GM19467 (cell line): Measurements from ENCODE around the gene NAPA.

Experiments
- ATAC-seq: cut with Tn5 transposase; IDR thresholded peaks from one replicate; pipeline ENCODE4 v1.9.1; 2021; ENCODE audit warnings: mild to moderate bottlenecking, moderate library complexity; ENCODE audit not compliant: unreplicated experiment

NAPA gene

DNA sequence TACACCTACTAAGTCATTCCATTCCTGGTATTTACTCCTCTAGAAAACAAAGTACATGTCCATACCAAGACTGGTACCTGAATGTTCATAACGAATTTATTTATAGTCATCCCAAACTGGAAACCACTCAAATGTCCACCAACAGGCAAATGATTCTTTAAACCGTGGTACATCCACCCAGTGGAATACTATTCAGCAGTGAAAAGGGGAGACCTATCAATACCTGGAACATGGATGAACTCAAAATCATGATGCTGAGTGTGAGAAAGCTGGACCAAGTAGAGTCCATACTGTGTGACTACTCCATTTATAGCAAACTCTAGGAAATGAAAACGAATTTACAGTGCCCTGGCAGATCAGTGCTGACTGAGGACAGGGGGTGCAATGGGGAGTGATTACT, 11.9 kb upstream of the NAPA start:
- ATAC-seq, result no peak

DNA sequence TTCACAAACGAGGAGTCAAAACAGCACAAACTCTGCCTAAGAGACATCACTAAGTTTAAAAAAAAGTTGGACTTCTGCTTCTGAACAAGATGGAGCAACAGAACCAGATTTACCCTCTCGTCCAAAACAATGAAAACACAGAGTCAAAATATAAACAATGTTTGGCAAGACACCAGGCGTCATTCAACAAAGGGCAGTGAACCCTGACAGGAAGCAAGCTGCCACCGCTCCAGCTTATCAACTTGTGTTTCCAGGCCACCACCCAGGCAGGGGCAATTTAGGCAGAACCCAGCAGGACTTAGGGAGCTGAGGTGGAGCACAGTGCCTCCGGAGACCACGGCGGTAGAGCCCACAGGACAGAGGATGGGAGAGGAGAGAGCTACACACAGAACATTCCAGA, 8.6 kb upstream of the NAPA start:
- ATAC-seq, result no peak

DNA sequence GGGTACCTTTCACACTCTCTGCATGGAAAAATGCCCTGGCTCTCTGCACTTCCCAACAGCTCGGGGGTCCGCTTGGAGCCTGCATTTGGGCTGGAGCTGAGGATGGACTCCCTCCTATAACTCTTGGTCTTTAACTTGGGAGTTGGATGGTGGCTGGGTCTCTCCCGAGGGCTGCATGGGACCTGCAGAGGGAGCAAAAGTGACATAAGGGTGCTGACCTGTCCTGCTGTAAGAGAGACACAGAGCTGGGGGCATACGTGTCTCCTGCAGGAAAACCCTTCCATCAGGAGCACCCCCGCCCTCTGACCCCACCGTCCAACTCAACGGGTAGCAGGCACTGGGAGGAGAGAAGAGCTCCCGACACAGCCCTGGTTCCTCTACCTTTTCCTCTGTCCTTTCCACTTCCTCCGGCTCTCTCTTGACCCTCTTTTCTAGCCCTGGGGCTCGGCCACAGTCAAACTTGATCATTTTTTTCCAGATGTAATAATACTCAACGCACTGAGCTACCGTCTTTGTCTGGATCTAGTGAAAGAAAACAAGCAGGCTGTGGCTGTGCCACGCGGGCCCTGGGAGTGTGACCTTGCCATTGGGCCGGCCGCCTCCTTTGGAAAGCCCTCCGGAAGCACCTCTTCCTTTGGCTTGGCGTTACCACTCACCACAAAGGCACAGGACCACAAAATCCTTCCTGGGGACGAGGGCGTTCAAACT, 6.8 kb upstream of the NAPA start:
- ATAC-seq, result no peak

DNA sequence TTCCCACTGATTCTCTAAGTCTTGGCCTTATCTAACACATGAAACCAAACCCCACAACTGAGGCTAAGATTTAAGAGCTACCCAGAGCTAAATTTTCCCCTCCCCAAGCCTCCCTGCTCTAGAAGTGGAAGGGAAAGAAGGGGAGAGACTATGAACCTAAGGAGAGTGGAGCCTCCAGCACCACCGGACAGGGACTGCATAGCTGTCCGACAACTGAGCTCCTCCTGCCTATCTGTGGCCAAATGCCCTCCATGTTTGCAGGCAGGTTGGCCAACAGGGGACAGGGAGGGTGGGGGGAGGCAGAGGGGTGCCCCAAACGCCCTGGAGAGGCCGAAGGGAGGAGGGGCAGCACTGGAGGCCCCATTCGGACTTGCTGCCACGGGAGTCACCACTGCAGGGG, 6.0 kb upstream of the NAPA start:
- no peak for ATAC-seq

DNA sequence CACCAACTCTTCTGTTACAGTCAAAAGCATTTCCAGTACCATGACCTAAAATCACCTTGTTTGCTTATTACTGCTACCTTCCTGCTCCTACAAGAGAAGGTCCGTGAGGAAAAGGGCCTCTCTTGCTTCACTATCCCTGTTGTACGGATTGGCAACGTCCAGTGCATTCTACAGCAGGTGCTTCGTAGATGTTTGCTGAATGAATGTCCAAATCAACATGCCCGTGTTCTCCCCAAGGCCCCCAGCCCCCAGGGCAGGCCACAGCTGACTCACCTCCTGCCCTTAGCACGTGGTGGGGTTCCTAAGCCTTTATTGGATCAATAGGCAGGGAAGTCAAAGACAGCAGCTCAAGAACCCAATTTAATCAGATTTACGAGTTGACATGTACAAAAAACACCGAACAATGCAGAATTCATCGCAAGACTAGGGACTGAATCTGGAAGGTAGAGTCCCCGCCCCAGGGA, 5.5 kb upstream of the NAPA start:
- ATAC-seq, result no peak

DNA sequence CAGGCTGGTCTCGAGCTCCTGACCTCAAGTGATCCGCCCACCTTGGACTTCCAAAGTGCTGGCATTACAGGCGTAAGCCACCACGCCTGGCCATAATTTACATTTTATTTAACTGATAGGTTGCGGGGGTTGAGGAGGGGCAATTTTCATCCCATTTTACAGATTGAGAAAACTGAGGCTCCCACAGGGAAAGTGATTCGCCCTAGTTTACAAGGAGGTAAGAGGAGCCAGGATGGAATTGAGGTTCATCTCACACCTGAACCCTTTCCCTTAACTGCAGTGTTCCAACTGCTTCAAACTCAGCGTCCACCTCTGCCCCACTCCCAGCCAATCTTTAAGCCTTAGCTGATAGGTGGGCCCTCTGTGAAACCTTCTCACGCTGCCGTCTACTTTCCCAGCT, 4.0 kb upstream of the NAPA start:
- ATAC-seq, result no peak

DNA sequence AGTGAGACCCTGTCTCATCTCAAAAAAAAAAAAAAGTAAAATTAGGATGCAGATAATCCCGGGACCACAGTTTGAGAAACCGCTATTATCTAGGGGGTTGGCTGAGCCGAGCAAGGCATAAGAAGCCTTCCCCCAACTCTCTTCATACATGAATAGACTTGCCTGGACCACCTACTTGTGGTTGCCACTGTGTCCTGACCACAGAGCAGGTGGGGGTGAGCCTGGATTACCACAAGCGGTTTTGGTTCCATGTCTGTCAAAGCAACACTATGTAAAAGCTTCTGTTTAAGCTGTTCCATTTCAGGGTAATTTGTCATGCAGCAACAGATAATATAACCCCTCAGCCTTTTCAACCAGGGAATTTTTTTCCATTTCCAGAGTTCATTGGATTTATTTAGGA, 3.3 kb upstream of the NAPA start:
- no peak for ATAC-seq

DNA sequence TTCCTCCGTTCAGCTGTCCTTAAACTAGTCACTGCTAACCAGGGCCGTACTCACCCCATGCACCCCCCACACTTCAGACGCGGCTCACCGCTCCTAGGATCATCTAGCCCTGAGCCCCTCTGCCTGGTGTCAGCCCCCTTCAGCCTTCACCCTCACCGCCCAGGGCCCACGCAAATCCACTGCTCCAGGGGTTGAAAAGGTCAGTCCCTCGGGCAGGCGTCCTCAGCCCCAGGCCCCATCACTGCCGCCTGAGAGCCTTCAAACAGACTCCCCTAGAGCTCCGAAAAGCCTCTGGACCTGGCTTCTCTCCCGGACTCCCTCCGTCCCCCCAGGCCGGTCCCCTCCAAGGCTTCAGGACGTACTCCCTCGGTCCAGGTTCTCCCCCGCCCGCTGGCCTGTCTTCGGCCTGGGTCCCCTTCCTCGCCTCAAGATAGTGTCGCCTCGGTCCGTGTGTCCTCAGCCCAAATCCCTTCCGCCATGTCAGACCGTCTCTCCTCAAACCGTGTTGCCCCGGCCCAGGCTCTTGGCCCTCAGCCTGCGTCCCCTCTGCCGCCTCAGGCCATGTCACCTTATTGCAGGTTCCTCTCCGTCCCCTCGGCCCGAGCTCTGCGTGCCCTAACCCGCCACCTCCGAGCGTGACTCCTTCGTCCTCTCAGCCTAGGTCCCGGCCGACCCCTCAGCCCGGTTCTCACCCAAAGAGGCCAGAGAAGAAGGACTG, 553 bp downstream of the NAPA start:
- no peak for ATAC-seq

DNA sequence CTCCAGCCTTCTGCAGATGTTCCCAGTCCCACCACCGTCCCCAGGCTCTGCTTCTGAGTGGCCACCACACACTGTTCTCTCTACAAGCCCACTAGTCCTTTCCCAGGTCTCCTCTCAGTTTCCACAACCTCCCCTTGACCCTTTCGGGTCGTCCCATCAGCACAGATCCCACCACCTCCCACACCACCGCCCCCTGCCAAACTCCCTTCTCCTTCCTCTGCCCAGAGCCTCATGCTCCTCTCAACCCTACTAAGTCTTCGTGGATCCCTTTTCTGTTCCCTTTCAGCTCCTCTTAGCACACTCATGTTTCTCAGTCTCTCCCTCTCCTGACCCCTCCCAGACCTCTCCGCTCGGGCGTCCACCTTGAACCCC, 1.9 kb downstream of the NAPA start:
- ATAC-seq, result no peak

DNA sequence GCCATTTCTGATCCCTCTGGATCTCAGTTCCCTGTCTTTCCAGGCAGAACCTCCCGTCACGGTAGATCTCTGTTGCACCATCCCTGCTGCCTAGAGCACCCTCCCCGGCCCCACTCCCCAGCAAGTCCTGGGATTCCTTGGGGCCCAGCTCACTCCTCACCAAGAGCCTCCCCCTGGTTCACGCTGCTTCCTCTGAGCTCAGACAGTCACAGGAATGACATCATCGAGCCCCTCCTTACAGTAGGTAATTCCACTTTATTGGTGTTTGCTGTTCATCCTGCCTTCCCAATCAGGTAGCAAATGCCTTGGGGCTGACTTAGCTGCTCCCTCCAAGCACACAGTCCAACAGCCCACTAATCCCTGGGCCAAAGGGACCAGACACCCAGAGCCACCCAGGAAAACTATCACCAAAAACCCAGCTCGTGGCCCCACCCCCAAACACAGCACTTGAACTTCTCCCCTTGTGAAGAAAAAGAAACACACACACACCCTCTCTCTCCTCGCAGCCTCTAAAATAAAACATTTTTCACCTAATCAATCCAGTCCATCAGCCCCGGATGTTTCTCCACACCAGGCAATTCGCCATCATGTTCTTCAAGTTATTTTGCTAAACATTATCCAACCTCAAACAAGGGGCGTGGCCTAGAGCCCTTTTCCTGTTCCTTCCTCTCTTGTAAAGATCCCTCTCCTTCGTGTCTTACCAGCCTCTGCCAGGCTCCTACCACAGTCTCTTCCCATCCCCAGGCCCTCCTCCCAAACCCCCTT, 2.5 kb downstream of the NAPA start:
- ATAC-seq, result no peak

DNA sequence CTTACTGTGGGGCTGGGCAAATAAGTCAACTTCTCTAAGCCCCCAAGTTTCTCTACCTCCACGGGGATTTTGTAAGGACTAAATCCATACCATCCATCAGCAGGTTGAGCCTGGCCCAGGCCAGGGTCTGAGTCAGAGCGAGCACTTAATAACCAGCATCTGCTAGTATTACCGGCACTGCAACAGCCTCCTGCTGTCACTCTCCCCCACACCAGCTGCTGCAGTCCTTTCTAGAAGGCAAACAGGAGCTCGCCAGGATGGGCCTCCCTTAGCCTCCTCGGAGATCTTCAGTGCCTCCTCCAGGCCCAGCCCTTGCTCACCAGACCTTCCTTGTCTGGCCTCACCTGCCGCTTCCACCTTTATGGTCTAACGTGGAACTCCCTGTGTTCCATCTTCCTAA, 3.2 kb downstream of the NAPA start:
- ATAC-seq, result no peak

DNA sequence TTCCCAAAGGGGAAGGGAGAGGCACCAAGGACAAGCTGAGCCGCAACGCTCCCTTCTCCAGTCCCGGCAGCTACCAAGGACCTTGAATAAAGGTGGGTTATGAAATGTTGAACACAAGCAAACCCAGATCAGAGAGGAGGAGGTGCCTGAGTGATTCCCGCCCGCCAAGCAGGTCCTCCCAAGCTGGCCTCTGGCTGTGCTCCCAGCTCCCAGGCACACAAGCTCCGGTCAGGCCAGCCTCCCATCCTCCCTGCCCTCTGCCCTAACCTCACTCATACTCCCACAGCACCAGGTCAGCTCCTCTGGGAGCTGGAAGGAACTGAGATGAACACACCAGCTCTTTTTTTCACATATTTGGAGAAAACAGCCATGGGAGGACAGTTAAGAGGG, 3.7 kb downstream of the NAPA start:
- no peak for ATAC-seq

DNA sequence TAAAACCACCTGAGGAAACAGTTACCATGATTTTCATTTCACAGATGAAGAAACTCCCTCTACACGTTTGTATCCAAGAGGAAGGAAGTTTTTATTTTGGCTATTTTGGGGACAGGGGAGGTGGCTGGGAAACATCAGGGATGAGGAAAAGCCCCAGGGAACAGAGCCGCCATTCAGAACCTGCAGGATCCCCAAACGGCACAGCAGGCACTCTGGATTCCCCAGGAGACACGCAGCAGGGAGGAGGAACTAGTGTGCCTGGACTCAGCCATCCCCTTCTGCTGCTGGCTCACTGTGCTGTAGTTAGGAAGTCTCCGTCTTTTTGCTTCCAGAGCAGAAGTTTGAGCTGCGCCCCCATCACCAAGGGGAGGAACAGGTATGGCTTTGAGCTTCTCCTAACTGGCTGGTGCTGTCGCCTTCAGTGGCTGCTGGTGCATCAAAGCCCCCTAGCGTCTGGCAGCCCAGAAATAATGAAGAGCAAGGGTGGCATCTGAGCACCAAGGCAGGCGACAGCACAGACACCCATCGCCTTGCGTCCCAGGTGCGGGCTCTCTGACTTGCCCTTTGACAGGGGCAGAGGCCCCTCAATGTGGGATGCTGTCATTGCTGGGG, 4.2 kb downstream of the NAPA start:
- no peak for ATAC-seq

DNA sequence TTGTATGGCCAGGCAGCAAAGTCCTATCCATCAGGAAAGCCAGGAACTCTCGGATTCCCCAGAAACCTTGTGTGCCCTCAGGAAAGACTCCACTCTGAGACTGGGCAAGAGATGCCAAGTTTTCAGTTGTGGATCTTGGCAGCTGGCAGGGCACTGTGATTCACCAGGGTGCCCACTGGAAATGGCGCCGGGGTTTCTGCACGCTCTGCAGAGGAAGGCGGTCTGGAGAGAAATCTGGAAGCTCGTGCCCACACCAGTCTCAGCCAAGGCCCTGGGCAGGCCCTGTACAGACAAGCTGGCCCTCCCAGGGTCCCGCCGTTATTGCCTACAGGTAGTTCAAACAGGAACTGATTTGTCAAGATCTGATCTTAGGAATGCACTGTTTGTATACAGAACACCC, 4.9 kb downstream of the NAPA start:
- ATAC-seq, result no peak

DNA sequence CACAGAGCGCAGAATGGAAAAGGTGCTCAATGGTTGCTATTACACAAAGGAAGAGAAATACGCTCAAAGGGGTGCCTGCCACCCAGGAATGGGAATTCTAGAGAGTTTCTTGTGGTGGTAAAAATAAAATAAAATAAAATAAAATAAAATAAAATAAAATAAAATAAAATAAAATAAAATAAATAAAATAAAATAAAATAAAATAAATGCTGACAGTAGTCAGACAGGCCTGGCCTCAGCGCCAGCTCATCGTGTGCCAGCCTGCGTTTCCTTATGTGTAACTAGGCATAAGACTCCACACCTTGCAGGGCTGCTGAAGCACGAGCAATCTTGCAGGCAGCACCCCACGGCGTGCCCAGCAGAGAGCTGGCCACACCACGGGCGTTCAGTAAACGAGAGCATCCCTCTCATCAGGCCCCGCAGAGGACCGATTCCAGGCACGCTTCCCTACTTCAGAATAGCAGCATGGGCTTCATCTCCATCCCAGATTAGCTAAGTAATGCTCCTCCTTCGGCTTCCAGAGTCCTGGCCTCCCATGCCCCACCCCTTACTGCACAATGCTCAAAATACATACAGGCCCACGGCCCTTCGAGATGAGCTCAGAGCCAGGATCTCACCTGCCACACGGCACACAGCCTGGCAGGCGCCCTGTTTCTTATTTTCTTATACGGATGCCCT, 5.6 kb downstream of the NAPA start:
- no peak for ATAC-seq

DNA sequence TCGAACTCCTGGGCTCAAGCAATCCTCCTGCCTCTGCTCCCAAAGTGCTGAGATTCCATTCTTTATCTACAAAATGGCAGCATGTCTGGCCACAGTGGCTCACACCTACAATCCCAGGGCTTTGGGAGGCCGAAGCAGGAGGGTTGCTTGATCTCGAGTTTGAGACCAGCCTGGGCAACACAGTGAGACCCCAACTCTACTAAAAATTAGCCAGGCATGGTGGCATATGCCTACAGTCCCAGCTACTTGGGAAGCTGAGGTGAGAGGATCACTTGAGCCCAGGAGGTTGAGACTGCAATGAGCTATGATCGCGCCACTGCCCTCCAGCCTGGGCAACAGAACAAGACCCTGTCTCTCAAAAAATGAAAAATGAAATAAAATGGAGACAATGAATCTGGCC, 6.1 kb downstream of the NAPA start:
- ATAC-seq, result no peak

DNA sequence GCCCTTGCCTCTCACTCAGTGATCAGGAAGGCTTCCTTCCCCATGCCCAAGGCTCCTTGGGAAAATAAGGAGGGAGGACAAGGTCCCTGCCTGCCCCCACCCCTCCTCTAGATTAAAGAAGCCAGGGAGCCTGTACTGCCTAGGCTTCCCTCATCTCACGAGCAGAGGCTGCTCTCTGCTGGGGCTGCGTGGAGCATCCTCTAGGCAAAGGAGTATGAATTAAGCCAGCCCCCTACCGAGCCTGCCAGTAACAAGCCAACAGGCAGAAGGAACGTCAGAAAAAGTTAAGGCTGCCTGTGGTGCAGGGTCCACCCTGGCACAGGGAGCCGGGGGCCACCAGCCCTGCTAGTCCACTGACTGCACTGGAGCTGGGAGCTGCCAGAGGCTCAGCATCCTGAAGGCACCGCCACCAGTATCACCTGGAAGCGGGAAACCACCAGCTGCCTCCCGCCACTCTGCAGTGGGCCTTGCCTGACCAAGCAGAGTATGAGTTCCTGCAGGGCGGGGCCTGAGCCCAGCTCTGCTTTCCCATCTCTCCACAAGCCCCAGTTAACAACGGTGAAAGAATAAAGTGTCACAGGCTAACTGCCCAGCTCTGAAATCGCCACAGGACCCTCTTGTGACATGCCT, 6.8 kb downstream of the NAPA start:
- ATAC-seq, result no peak

DNA sequence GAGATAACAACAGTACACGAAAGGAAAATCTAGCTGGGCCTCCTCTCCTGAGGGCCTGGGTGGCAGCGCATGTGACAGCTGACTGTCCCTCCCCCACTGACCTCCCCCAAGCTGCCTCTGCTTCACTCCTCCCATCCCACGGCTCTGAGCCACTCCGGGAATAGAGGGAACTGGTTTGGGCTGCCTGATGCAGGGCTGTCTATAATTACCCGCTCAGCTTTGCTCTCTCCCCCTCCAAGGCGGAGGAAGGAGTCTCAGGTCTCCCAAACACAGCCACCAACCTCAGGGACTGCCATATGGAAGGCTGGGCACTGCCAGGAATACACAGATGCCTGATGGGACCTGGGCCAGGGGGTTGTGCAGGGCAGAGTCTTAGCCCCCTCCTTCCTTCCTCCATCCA, 7.9 kb downstream of the NAPA start:
- no peak for ATAC-seq

DNA sequence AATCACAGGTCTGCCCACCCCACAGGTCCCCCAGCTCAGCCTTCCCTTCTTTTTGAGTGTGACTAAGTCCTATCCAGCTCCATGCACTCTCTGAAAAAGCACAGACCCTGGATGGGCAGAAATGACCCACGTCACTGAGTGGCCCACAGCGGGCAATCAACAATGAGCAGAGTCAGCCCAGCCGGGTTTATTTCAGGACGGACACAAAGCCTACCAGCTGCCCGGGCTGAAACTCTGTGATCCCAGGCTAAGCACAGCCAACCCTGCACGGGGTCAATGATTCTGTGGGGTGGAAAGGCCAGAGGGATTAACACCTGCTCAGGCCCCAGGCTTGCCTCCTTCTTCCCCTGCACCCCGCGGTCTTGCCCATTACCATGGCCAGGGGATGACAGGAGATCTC, 8.4 kb downstream of the NAPA start:
- no peak for ATAC-seq

DNA sequence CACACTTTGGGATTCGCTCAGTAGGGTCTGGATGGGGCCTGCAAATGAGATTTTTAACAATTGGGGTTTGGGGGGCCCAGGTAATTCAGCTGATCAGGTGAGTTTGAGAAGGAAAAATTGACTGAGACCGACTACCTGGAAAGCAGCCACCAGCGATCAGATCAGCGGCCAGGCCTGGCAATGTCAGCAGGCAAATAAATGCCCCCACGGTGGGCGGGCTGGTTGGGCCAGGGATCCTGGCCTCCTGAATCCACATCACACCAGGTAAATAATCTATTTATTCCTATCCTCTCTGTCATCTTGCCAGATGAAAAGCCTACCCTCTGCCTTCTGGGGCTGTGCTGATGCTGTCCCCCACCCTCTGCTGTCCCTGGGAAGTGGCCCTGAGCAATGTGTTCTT, 9.4 kb downstream of the NAPA start:
- no peak for ATAC-seq

DNA sequence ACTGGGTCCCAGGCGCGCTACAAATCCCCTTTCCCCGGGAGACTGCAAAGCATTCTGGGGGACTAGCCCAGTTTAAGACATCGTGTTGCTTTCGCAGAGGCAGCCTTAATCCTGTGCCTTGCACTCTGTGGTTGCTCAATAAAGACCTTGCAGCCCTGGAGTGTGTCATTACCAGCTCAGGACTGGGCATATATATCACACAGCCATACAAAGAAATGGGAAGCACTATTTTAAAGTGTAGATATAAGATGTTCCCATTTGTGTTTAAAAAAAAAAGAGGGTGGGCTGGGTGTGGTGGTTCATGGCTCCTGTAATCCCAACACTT, 11.1 kb downstream of the NAPA start:
- no peak for ATAC-seq
